ENCODE results near the gene LRRC4C.

DNA sequence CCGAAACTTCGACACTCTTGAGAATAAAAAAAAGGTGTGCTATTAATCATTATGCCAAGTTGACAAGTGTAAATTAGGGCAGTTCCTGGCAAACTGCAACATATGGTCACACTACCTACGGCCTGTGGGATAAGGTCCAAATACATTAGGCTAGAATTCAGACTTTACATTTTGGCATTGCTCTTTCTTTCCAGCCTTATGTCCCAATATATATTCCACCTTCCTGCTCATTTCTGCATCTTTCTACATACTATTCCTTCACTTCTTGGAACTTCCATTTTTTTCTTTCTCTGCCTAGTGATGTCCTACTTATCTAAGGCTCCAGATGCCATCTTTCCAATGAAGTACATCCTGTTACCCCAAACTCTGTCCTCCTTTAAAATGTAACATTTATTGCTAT is 577.2 kb downstream of the LRRC4C start:
- TF ChIP-seq, protein P1, sequence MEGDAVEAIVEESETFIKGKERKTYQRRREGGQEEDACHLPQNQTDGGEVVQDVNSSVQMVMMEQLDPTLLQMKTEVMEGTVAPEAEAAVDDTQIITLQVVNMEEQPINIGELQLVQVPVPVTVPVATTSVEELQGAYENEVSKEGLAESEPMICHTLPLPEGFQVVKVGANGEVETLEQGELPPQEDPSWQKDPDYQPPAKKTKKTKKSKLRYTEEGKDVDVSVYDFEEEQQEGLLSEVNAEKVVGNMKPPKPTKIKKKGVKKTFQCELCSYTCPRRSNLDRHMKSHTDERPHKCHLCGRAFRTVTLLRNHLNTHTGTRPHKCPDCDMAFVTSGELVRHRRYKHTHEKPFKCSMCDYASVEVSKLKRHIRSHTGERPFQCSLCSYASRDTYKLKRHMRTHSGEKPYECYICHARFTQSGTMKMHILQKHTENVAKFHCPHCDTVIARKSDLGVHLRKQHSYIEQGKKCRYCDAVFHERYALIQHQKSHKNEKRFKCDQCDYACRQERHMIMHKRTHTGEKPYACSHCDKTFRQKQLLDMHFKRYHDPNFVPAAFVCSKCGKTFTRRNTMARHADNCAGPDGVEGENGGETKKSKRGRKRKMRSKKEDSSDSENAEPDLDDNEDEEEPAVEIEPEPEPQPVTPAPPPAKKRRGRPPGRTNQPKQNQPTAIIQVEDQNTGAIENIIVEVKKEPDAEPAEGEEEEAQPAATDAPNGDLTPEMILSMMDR (IDR thresholded peaks at IDR 0.05; ENCODE audit: borderline replicate concordance, extremely low read depth, low read length, poor library complexity, severe bottlenecking), result no peak
- TF ChIP-seq EZH2 (IDR thresholded peaks at IDR 0.05; ENCODE audit: borderline replicate concordance, low read depth, low read length, severe bottlenecking), result no peak
